GM12892 (cell line): ENCODE data around the gene PRKAB1.
A peak's percentile ranks its signal among the peaks of the same experiment; 100 is the strongest.

ENCODE experiments used
- POLR2A ChIP-seq: IDR thresholded peaks from 2 replicates; pipeline ENCODE4 v1.6.1; 2011; ENCODE audit warnings: low read depth, low read length, control low read depth
- POLR2AphosphoS5 ChIP-seq: IDR thresholded peaks from 2 replicates; pipeline ENCODE4 v1.6.1; 2011; ENCODE audit warnings: low read depth, low read length, control low read depth
- TAF1 ChIP-seq: IDR thresholded peaks from 2 replicates; pipeline ENCODE4 v1.6.1; 2011; ENCODE audit warnings: low read depth, mild to moderate bottlenecking, control low read depth, low read length, borderline replicate concordance

GRCh38 chr12:119681728-119682638 is 14.1 kb downstream of the PRKAB1 start:
- TF ChIP-seq POLR2A, result 0 out of 2 replicates have a peak, but pooled peaks have one; percentile 33
- no peak; the same call in 1 of the 2 replicates for TF ChIP-seq POLR2AphosphoS5
- no peak for TF ChIP-seq TAF1
